HEK293 (cell line): ENCODE data around the gene VPS9D1.

Experiments used
- CTCF ChIP-seq: fragments of 450-650 bp; formaldehyde crosslinking; IDR thresholded peaks from 2 replicates; pipeline ENCODE4 v1.5.1; 2016; ENCODE audit warnings: missing biosample characterization, missing genetic modification characterization
- HOXC10 ChIP-seq: sonication (generic); formaldehyde crosslinking; IDR thresholded peaks from 2 replicates; pipeline ENCODE4 v1.8.1; 2023; ENCODE audit warnings: mild to moderate bottlenecking, missing genetic modification reagents
- ZNF175 ChIP-seq: fragments of 450-650 bp; formaldehyde crosslinking; IDR thresholded peaks from 2 replicates; pipeline ENCODE4 v1.5.1; 2016; ENCODE audit warnings: missing biosample characterization, missing genetic modification characterization
- ZNF274 ChIP-seq, 2 experiments: fragments of 200-500 bp in 1 of 2; fragments of 450-650 bp in 1 of 2; sonication (Bioruptor generic) in 1 of 2; formaldehyde crosslinking in 1 of 2; IDR thresholded peaks; 2 replicates each; pipeline versions ENCODE4 v1.5.1 to v1.6.1; 2014 to 2016; ENCODE audit warnings: borderline replicate concordance in 1 of 2, inconsistent platforms in 1 of 2, low read length in 1 of 2, missing biosample characterization in 1 of 2, missing genetic modification characterization in 1 of 2
- ZNF311 ChIP-seq: fragments of 450-650 bp; formaldehyde crosslinking; IDR thresholded peaks from 2 replicates; pipeline ENCODE4 v1.5.1; 2017; ENCODE audit warnings: missing biosample characterization, missing genetic modification characterization, borderline replicate concordance
- ZNF449 ChIP-seq: fragments of 450-650 bp; formaldehyde crosslinking; IDR thresholded peaks from 2 replicates; pipeline ENCODE4 v1.5.1; 2017; ENCODE audit warnings: missing biosample characterization, mild to moderate bottlenecking, missing genetic modification characterization, moderate library complexity
- ZNF558 ChIP-seq: fragments of 450-650 bp; formaldehyde crosslinking; IDR thresholded peaks from 2 replicates; pipeline ENCODE4 v1.5.1; 2016; ENCODE audit warnings: missing biosample characterization, missing genetic modification characterization
- ZNF624 ChIP-seq: fragments of 450-650 bp; formaldehyde crosslinking; IDR thresholded peaks from 2 replicates; pipeline ENCODE4 v1.5.1; 2017; ENCODE audit warnings: missing biosample characterization, missing genetic modification characterization
- TF ChIP-seq, protein P1 (sequence below): fragments of 450-650 bp; formaldehyde crosslinking; IDR thresholded peaks from 2 replicates; pipeline ENCODE4 v1.5.1; 2016; ENCODE audit warnings: missing biosample characterization, missing genetic modification characterization

GRCh38 chr16:89657442-89658220 lies 63.1 kb downstream of the VPS9D1 start, which contains the start of the genes CHMP1A and SPATA33:
- peak; percentile 91; the same call in 1 of the 2 replicates for TF ChIP-seq HOXC10 (CRISPR knock-in tag)
- TF ChIP-seq ZNF624 = no peak
- TF ChIP-seq, protein P1, sequence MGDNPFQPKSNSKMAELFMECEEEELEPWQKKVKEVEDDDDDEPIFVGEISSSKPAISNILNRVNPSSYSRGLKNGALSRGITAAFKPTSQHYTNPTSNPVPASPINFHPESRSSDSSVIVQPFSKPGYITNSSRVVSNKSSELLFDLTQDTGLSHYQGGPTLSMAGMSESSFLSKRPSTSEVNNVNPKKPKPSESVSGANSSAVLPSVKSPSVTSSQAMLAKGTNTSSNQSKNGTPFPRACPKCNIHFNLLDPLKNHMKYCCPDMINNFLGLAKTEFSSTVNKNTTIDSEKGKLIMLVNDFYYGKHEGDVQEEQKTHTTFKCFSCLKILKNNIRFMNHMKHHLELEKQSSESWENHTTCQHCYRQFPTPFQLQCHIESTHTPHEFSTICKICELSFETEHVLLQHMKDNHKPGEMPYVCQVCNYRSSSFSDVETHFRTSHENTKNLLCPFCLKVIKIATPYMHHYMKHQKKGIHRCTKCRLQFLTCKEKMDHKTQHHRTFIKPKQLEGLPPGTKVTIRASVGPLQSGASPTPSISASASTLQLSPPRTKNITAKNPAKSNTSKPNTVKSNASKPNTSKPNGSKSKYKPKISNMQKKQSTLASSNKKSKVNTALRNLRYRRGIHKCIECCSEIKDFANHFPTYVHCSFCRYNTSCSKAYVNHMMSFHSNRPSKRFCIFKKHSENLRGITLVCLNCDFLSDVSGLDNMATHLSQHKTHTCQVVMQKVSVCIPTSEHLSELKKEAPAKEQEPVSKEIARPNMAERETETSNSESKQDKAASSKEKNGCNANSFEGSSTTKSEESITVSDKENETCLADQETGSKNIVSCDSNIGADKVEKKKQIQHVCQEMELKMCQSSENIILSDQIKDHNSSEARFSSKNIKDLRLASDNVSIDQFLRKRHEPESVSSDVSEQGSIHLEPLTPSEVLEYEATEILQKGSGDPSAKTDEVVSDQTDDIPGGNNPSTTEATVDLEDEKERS (tag by site-specific recombination) = no peak
- TF ChIP-seq CTCF (tag by site-specific recombination) = no peak
- no peak; the same call in 1 of the 2 replicates for TF ChIP-seq ZNF449
- TF ChIP-seq ZNF311 (tag by site-specific recombination) = no peak
- TF ChIP-seq ZNF274 (IDR thresholded peaks at IDR 0.05; ENCODE audit: low read length) = no peak
- TF ChIP-seq ZNF274 (tag by site-specific recombination; IDR thresholded peaks at IDR 0.05; ENCODE audit: borderline replicate concordance) = no peak
- no peak for TF ChIP-seq ZNF175 (tag by site-specific recombination)
- no peak for TF ChIP-seq ZNF558 (tag by site-specific recombination)
